Endothelial cell (in vitro differentiated cells): ENCODE results near the gene PPP1R9A. TPM values are rescaled to one million over a fixed set of nuclear protein-coding genes. Genes with fewer than 3 reads are reported as not detected.

Source experiments
- DNase-seq: peaks from one replicate; pipeline ENCODE4 v3.0.0; 2021; ENCODE audit warnings: low spot score
- H3K27ac Mint-ChIP-seq: one replicate; pipeline ENCODE4 v1.8.0; 2021; ENCODE audit warnings: mixed read lengths, inconsistent platforms; ENCODE audit not compliant: unreplicated experiment
- H3K27me3 Mint-ChIP-seq: one replicate; pipeline ENCODE4 v1.8.0; 2021; ENCODE audit warnings: mild to moderate bottlenecking, moderate library complexity, mixed read lengths, inconsistent platforms; ENCODE audit not compliant: unreplicated experiment
- H3K36me3 Mint-ChIP-seq: one replicate; pipeline ENCODE4 v1.8.0; 2021; ENCODE audit warnings: mild to moderate bottlenecking, low read depth, mixed read lengths, inconsistent platforms; ENCODE audit not compliant: unreplicated experiment
- H3K4me1 Mint-ChIP-seq: one replicate; pipeline ENCODE4 v1.8.0; 2021; ENCODE audit warnings: mild to moderate bottlenecking, mixed read lengths, inconsistent platforms; ENCODE audit not compliant: unreplicated experiment
- H3K4me3 Mint-ChIP-seq: one replicate; pipeline ENCODE4 v1.8.0; 2021; ENCODE audit warnings: mild to moderate bottlenecking, mixed read lengths, inconsistent platforms; ENCODE audit not compliant: unreplicated experiment
- H3K9me3 Mint-ChIP-seq: one replicate; pipeline ENCODE4 v1.8.0; 2021; ENCODE audit warnings: mixed read lengths, inconsistent platforms; ENCODE audit not compliant: unreplicated experiment
- CTCF ChIP-seq: fragments of 200-600 bp; sonication (generic); IDR thresholded peaks from one replicate; pipeline ENCODE4 v1.5.0; 2021; ENCODE audit warnings: antibody characterized with exemption; ENCODE audit not compliant: unreplicated experiment
- total RNA-seq: library from RNA; stranded (reverse); fragmentation: NEBNext Ultra II Directional; extraction: Animal tissue kit (Norgen Biotek cat#: 25700); gene quantifications from one replicate; pipeline ENCODE4 v1.2.1, GENCODE V29; 2021; ENCODE audit not compliant: unreplicated experiment

PPP1R9A gene
- total RNA-seq, 1 donor from 2014 or later, result 22.2 TPM

- H3K27me3 Mint-ChIP-seq, result peaks cover 2% of the 10 kb centered on the region
- H3K27ac Mint-ChIP-seq, result no peak overlapping the region
- H3K4me3 Mint-ChIP-seq, result no peak overlapping the region
- DNase-seq, result no peak
- TF ChIP-seq CTCF, result no peak
- no peaks in the 10 kb centered on the region for H3K36me3 Mint-ChIP-seq
- H3K4me1 Mint-ChIP-seq, result no peaks in the 10 kb centered on the region
- no peaks in the 10 kb centered on the region for H3K9me3 Mint-ChIP-seq
Measured at GRCh38 chr7:95323410-95324129, 416.2 kb downstream of the PPP1R9A start.

- H3K27me3 Mint-ChIP-seq, result peaks cover 2% of the 10 kb centered on the region
- DNase-seq, result no peak
- H3K4me3 Mint-ChIP-seq, result no peak within 1 kb of the TSS
- no peaks in the 10 kb centered on the region for H3K9me3 Mint-ChIP-seq
- no peak for TF ChIP-seq CTCF
- H3K4me1 Mint-ChIP-seq, result no peaks in the 10 kb centered on the region
- no peak within 1 kb of the TSS for H3K27ac Mint-ChIP-seq
- no peaks in the 10 kb centered on the region for H3K36me3 Mint-ChIP-seq
Measured at GRCh38 chr7:95324431-95324830, 417.0 kb downstream of the PPP1R9A start, which contains the start of gene PON1. Gene PON1, minus strand, starts transcription at chr7:95324532. Its CDS starts 57 bp downstream, at chr7:95324475.

- peaks cover 2% of the 10 kb centered on the region for H3K27me3 Mint-ChIP-seq
- H3K27ac Mint-ChIP-seq, result no peak overlapping the region
- no peak overlapping the region for H3K4me3 Mint-ChIP-seq
- H3K36me3 Mint-ChIP-seq, result no peaks in the 10 kb centered on the region
- no peak for TF ChIP-seq CTCF
- no peaks in the 10 kb centered on the region for H3K4me1 Mint-ChIP-seq
- no peaks in the 10 kb centered on the region for H3K9me3 Mint-ChIP-seq
- no peak for DNase-seq
Measured at GRCh38 chr7:95327356-95327755, 420.0 kb downstream of the PPP1R9A start.

GRCh38 chr7:95330204-95330960, 423.0 kb downstream of the PPP1R9A start:
- no peaks in the 10 kb centered on the region for H3K9me3 Mint-ChIP-seq
- H3K27me3 Mint-ChIP-seq, result no peaks in the 10 kb centered on the region
- H3K36me3 Mint-ChIP-seq, result no peaks in the 10 kb centered on the region
- no peak overlapping the region for H3K4me3 Mint-ChIP-seq
- TF ChIP-seq CTCF, result no peak
- H3K4me1 Mint-ChIP-seq, result no peaks in the 10 kb centered on the region
- no peak for DNase-seq
- H3K27ac Mint-ChIP-seq, result no peak overlapping the region

GRCh38 chr7:95330961-95331337, 423.6 kb downstream of the PPP1R9A start:
- Mint-ChIP-seq H3K4me1 (no peaks in the 10 kb centered on the region), H3K4me3 (no peak overlapping the region), H3K36me3 (no peaks in the 10 kb centered on the region), H3K27ac (no peak overlapping the region), H3K9me3 (no peaks in the 10 kb centered on the region), H3K27me3 (no peaks in the 10 kb centered on the region)
- TF ChIP-seq CTCF, result no peak
- no peak for DNase-seq
